Body of pancreas (tissue), 4 donors: ENCODE measurements around the gene SLC12A9.

Experiments
- POLR2A ChIP-seq, 3 donors: fragments of 450-650 bp; IDR thresholded peaks; one replicate each; pipeline ENCODE4 v1.6.1; 2016; ENCODE audit warnings: antibody characterized with exemption in 3 of 3, mild to moderate bottlenecking in 2 of 3
- TF ChIP-seq, protein P1 (sequence below), 7 experiments: fragments of 450-650 bp in 4 of 7; fragments of 200-600 bp in 3 of 7; sonication (generic) in 3 of 7; IDR thresholded peaks; one replicate each; pipeline ENCODE4 v1.5.1; 2016 to 2019; ENCODE audit warnings: antibody characterized with exemption in 7 of 7

GRCh38 chr7:100881136-100881535 is 28.6 kb downstream of the SLC12A9 start:
- TF ChIP-seq, protein P1, sequence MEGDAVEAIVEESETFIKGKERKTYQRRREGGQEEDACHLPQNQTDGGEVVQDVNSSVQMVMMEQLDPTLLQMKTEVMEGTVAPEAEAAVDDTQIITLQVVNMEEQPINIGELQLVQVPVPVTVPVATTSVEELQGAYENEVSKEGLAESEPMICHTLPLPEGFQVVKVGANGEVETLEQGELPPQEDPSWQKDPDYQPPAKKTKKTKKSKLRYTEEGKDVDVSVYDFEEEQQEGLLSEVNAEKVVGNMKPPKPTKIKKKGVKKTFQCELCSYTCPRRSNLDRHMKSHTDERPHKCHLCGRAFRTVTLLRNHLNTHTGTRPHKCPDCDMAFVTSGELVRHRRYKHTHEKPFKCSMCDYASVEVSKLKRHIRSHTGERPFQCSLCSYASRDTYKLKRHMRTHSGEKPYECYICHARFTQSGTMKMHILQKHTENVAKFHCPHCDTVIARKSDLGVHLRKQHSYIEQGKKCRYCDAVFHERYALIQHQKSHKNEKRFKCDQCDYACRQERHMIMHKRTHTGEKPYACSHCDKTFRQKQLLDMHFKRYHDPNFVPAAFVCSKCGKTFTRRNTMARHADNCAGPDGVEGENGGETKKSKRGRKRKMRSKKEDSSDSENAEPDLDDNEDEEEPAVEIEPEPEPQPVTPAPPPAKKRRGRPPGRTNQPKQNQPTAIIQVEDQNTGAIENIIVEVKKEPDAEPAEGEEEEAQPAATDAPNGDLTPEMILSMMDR (IDR thresholded peaks at IDR 0.05): no peak
- TF ChIP-seq POLR2A (IDR thresholded peaks at IDR 0.05): no peak
